ENCODE results near the gene CRYBG2. TPM values are rescaled to one million over a fixed set of nuclear protein-coding genes. Genes with fewer than 3 reads are reported as not detected.
"Not testable (repeated sequence)": the region's sequence is repeated elsewhere in the genome, so short reads cannot be mapped to it uniquely, and the experiment has no call there.

CRYBG2 gene
- total and polyA plus RNA-seq, 4 donors, result 0.30 to 2.3 (median 1.3) TPM

DNA sequence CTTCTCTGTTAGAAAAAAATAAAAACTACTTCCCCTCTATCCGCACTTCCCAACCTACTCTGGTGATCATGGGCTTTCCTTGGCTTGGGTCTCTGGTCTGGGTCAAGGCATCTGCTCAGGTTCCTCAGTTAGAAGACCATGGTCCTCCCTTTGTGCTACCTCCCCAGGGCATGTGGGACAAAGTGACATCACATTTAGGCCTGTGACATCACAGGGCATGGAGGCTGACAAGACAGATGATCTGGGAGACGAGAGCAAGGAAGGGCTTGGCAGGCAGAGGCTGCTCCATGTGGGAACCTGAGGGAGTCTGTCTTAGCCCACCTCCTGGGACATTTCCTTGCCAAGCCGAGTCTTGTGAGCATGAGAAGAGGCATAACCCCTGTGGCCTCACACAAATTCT lies 18.7 kb upstream of the CRYBG2 start, which contains the start of gene ZNF683:
TSS of gene ZNF683 (minus strand) at position 140 of the 400 bp plus-strand sequence. CDS start 4,179 bp downstream, outside the sequence.
- H3K27ac ChIP-seq (ENCODE audit: low read depth, low read length); H3K4me1 ChIP-seq (ENCODE audit: control insufficient read depth, insufficient read depth, low read length); H3K9me3 ChIP-seq (ENCODE audit: control insufficient read depth, insufficient read depth, low read length); H3K36me3 ChIP-seq (ENCODE audit: control insufficient read depth, insufficient read depth, low read length); H3K4me3 ChIP-seq (ENCODE audit: low read depth, low read length); DNase-seq (ENCODE audit: low read depth in 4 of 6, low spot score in 6 of 6); H3K27me3 ChIP-seq (ENCODE audit: control insufficient read depth, insufficient read depth, low read length): not testable (repeated sequence)
- WGBS (ENCODE audit: insufficient coverage), result 61% methylated on average over 3 of the region's 3 CpGs

DNA sequence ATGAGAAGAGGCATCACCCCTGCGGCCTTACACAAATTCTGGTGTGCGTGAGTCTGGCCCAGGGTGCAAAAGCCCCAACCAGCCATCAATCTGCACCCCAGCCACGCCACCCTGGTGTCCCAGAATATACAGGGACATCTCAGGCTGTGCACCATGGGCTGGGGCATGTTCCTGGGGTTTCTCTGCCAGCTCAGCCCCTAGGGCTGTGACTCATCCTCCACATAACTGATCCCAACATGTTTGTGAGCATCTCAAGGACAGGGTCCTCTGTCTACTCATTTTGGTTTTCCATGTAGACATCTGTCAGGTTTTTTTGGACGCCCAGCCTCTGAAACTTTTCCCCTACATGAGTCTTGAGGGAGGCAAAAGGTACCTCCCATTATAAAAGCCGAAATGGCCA lies 18.1 kb upstream of the CRYBG2 start:
- DNase-seq (ENCODE audit: low read depth in 4 of 6, low spot score in 6 of 6), result no peak
- no peak overlapping the region for H3K4me3 ChIP-seq (ENCODE audit: low read depth, low read length)
- WGBS (ENCODE audit: insufficient coverage), result 83% methylated on average over 2 of the region's 5 CpGs
- no peaks in the 10 kb centered on the region for H3K4me1 ChIP-seq (ENCODE audit: control insufficient read depth, insufficient read depth, low read length)
- no peaks in the 10 kb centered on the region for H3K27me3 ChIP-seq (ENCODE audit: control insufficient read depth, insufficient read depth, low read length)
- H3K36me3 ChIP-seq (ENCODE audit: control insufficient read depth, insufficient read depth, low read length), result no peaks in the 10 kb centered on the region
- no peaks in the 10 kb centered on the region for H3K9me3 ChIP-seq (ENCODE audit: control insufficient read depth, insufficient read depth, low read length)
- no peak overlapping the region for H3K27ac ChIP-seq (ENCODE audit: low read depth, low read length)

DNA sequence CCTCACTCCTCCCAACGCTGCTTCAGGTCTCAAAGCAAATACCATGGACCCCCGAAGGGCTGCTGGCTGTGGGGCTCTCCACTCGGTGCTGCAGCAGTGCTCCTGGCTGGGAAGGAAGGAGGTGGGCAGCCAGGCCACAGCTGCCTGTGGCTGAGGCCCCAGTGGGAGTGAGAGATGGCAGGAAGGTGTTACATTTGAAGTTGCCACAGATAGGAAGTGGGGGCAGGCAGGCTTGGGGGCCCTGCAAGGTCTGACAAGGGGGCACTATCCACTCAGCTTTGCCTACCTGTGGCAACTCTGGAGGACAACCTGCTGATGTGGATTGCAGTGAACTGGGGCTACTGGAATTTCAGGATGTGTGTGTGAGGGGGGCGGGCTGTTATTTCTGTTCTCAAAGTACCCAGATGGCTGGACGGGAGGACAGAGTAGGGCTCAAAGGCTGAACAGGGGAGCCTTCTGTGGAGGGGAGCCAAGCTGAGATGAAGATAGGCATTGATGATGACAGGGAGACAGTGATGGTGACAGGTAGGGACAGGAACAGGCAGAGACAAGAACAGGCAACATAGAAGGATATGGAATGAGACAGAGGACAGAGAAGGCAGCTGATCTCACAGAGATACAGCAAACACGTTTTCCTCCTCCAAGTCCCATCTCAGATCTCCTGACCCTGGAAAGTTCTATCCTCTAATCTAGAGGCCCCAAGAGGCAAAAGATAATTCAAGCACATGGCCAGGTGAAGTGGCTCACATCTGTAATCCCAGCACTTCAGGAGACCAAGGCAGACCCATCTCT lies 16.9 kb upstream of the CRYBG2 start:
- H3K27ac ChIP-seq (ENCODE audit: low read depth, low read length), result no peak overlapping the region
- no peaks in the 10 kb centered on the region for H3K27me3 ChIP-seq (ENCODE audit: control insufficient read depth, insufficient read depth, low read length)
- H3K9me3 ChIP-seq (ENCODE audit: control insufficient read depth, insufficient read depth, low read length), result no peaks in the 10 kb centered on the region
- 65% methylated on average over 5 of the region's 6 CpGs for WGBS (ENCODE audit: insufficient coverage)
- H3K4me1 ChIP-seq (ENCODE audit: control insufficient read depth, insufficient read depth, low read length), result no peaks in the 10 kb centered on the region
- H3K4me3 ChIP-seq (ENCODE audit: low read depth, low read length), result no peak overlapping the region
- no peak for DNase-seq (ENCODE audit: low read depth in 4 of 6, low spot score in 6 of 6)
- H3K36me3 ChIP-seq (ENCODE audit: control insufficient read depth, insufficient read depth, low read length), result no peaks in the 10 kb centered on the region

DNA sequence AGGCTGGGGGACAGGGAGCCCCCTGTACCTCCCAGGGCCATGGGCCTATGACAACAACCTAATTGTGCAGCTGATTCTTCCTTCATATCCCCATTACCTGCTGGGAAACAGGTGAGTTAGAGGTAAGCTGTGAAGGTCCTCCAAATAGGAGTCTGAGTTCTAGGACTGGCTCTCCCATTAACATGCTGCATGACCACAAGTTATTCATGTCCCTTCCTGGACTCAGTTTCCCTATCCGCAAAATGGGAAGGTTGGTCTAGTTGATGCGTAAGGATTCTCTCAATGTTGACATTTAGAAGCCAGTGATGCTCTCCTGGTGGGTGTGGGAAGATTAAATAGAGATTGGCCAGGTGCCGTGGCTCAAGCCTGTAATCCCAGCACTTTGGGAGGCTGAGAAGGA lies 14.6 kb upstream of the CRYBG2 start:
- H3K4me1 ChIP-seq (ENCODE audit: control insufficient read depth, insufficient read depth, low read length), result peaks cover 9% of the 10 kb centered on the region
- DNase-seq (ENCODE audit: low read depth in 4 of 6, low spot score in 6 of 6), result no peak
- WGBS (ENCODE audit: insufficient coverage), result 100% methylated on average over 1 of the region's 3 CpGs

DNA sequence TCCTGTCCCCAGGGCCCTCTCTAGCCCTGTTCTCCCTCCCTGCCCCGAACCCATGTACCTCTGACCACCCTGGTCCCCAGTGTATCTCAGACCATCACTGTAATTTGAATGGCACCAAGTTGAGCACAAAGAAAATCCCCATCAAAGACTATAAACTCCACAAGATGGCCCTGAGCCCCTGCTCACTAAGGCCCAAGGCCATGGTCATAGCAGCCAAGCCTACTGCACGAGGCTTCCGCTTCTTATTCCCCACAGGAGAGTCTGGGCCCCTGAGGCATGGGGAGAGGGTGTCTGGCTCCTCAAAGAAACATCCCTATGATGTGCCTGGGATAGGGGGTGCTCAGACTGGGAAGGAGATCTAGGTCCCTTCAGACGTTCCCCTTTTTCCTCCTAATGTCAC lies 14.1 kb upstream of the CRYBG2 start:
- Histone ChIP-seq H3K27me3 (ENCODE audit: control insufficient read depth, insufficient read depth, low read length) (peaks cover 9% of the 10 kb centered on the region), H3K27ac (ENCODE audit: low read depth, low read length) (no peak overlapping the region), H3K9me3 (ENCODE audit: control insufficient read depth, insufficient read depth, low read length) (no peaks in the 10 kb centered on the region), H3K4me1 (ENCODE audit: control insufficient read depth, insufficient read depth, low read length) (peaks cover 9% of the 10 kb centered on the region), H3K4me3 (ENCODE audit: low read depth, low read length) (no peak overlapping the region), H3K36me3 (ENCODE audit: control insufficient read depth, insufficient read depth, low read length) (no peaks in the 10 kb centered on the region)
- DNase-seq (ENCODE audit: low read depth in 4 of 6, low spot score in 6 of 6), result no peak
- 91% methylated on average over 1 of the region's 4 CpGs for WGBS (ENCODE audit: insufficient coverage)

More for the DNA sequence above, 14.6 kb upstream of the CRYBG2 start:
- no peak overlapping the region for H3K27ac ChIP-seq (ENCODE audit: low read depth, low read length)
- no peaks in the 10 kb centered on the region for H3K36me3 ChIP-seq (ENCODE audit: control insufficient read depth, insufficient read depth, low read length)
- H3K9me3 ChIP-seq (ENCODE audit: control insufficient read depth, insufficient read depth, low read length), result no peaks in the 10 kb centered on the region
- peaks cover 6% of the 10 kb centered on the region for H3K27me3 ChIP-seq (ENCODE audit: control insufficient read depth, insufficient read depth, low read length)
- no peak overlapping the region for H3K4me3 ChIP-seq (ENCODE audit: low read depth, low read length)

DNA sequence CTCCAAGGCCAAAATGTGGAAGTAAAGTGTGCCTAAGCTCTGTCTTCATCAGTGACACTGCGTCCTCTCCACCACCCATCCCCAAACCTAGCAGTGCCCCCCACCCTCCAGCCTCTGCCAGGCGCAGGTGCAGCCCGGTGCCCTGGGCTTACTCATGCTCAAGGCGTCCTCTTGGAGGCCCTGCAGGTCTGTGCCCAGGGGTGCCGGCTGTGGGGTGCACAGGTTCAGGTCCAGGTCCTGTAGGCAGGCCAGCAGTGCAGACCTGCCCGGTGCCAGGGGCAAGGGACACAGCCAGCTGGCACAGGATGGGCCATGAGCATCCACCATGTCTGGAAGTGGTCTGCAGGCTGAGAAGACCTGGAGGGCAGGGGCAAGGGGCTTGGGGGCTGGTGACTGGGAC lies 13.5 kb upstream of the CRYBG2 start:
- DNase-seq (ENCODE audit: low read depth in 4 of 6, low spot score in 6 of 6), result no peak
- Histone ChIP-seq H3K9me3 (ENCODE audit: control insufficient read depth, insufficient read depth, low read length) (no peaks in the 10 kb centered on the region), H3K4me1 (ENCODE audit: control insufficient read depth, insufficient read depth, low read length) (peaks cover 9% of the 10 kb centered on the region), H3K4me3 (ENCODE audit: low read depth, low read length) (no peak overlapping the region), H3K27me3 (ENCODE audit: control insufficient read depth, insufficient read depth, low read length) (peaks cover 13% of the 10 kb centered on the region), H3K36me3 (ENCODE audit: control insufficient read depth, insufficient read depth, low read length) (no peaks in the 10 kb centered on the region), H3K27ac (ENCODE audit: low read depth, low read length) (no peak overlapping the region)
- WGBS (ENCODE audit: insufficient coverage), result 92% methylated on average over 6 of the region's 6 CpGs

DNA sequence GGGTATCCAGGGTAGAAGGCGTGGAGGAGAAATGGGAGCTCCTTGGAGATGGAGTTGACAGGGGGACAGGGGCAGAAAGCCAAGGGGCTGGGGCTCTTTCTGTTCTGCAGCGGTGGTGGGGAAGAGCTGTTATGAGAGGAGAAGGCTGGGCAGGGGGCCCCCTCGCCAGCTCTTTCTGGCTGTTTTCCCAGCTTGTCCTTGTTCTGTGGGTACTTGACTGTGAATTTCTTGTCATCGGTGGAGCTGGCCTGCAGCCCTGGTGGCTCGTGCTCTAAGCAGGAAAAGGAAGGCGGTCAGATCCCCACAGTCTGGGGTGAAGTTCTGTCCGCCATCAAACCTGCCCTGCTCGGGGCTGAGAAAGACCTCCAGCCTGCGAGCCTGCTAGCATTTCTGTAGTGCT lies 11.0 kb upstream of the CRYBG2 start:
- 34% methylated on average over 9 of the region's 9 CpGs for WGBS (ENCODE audit: insufficient coverage)
- H3K36me3 ChIP-seq (ENCODE audit: control insufficient read depth, insufficient read depth, low read length), result no peaks in the 10 kb centered on the region
- no peak overlapping the region for H3K4me3 ChIP-seq (ENCODE audit: low read depth, low read length)
- H3K9me3 ChIP-seq (ENCODE audit: control insufficient read depth, insufficient read depth, low read length), result no peaks in the 10 kb centered on the region
- peaks cover 22% of the 10 kb centered on the region for H3K4me1 ChIP-seq (ENCODE audit: control insufficient read depth, insufficient read depth, low read length)
- DNase-seq (ENCODE audit: low read depth in 4 of 6, low spot score in 6 of 6), result peak in 5 of 6 donors; percentile 20 to 73 (median 42)
- H3K27me3 ChIP-seq (ENCODE audit: control insufficient read depth, insufficient read depth, low read length), result peaks cover 30% of the 10 kb centered on the region
- no peak overlapping the region for H3K27ac ChIP-seq (ENCODE audit: low read depth, low read length)

DNA sequence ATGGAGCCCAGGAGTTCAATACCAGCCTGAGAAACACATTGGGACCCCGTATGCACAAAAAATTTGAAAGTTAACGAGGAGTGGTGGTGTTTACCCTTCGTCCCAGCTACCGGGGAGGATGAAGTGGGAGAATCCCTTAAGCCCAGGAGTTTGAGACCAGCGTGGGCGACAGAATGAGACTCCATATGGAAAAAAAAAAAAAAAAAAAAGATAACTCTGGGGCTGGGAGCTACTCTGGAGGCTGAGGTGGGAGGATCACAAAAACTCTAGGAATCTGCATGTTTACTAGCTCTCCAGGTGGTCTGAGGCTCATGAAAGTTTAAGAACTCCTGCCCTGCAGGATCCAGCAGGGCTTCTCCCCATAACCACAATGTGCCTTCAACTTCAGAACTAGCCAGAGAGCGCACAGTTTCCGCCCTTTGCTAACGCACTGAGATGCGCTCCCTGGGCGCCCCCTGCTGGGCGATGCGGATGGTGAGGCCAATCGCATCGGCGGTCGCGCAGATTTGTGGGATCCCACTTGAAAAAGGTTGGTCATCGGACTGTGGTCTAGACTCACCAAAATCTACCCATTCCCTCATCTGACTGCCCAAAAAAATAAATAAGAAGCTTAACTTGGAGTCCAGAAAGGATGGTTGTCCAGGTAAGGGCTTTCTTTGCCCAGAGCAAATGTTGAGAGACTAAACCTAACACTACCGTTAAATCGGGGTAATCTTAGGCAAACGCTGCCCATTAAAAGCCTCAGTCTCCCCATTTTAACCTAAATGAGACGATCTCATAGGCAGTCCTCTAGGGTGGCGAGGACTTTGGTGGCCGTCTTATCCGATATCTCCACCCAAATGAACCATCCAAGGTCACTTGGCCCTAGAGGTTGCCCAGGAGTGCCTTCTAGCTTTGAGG lies 9.9 kb upstream of the CRYBG2 start:
- 29% methylated on average over 13 of the region's 26 CpGs for WGBS (ENCODE audit: insufficient coverage)
- H3K36me3 ChIP-seq (ENCODE audit: control insufficient read depth, insufficient read depth, low read length), result no peaks in the 10 kb centered on the region
- peaks cover 40% of the 10 kb centered on the region for H3K27me3 ChIP-seq (ENCODE audit: control insufficient read depth, insufficient read depth, low read length)
- no peak overlapping the region for H3K4me3 ChIP-seq (ENCODE audit: low read depth, low read length)
- no peaks in the 10 kb centered on the region for H3K9me3 ChIP-seq (ENCODE audit: control insufficient read depth, insufficient read depth, low read length)
- no peak overlapping the region for H3K27ac ChIP-seq (ENCODE audit: low read depth, low read length)
- H3K4me1 ChIP-seq (ENCODE audit: control insufficient read depth, insufficient read depth, low read length), result peaks cover 27% of the 10 kb centered on the region
- DNase-seq (ENCODE audit: low read depth in 4 of 6, low spot score in 6 of 6), result peak in 3 of 6 donors; percentile 6 to 76 (median 64)

DNA sequence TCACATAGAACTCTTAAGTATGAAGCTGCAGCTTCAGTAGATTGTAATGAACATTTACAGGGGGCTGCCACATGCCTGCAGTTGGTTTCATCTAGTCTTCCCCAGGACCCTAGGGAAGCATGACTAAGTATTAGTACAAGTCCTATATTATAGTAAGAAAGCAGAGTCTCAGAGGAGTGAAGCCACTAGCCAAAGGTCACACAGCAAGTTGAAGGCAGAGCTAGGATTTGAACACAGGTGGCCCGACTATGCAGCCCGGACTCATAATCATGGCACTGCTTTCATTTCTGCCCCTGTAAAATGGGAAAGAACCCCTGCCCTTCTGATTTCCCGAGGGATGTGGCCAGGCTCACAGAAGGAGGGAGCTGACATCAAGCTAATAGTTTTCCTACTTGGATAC lies 8.4 kb upstream of the CRYBG2 start:
- peaks cover 50% of the 10 kb centered on the region for H3K27me3 ChIP-seq (ENCODE audit: control insufficient read depth, insufficient read depth, low read length)
- whole genome bisulfite sequencing (ENCODE audit: insufficient coverage), result 95% methylated on average over 2 of the region's 3 CpGs

More for the DNA sequence above, 8.4 kb upstream of the CRYBG2 start:
- no peaks in the 10 kb centered on the region for H3K9me3 ChIP-seq (ENCODE audit: control insufficient read depth, insufficient read depth, low read length)
- H3K4me3 ChIP-seq (ENCODE audit: low read depth, low read length), result no peak overlapping the region
- H3K4me1 ChIP-seq (ENCODE audit: control insufficient read depth, insufficient read depth, low read length), result peaks cover 27% of the 10 kb centered on the region
- no peaks in the 10 kb centered on the region for H3K36me3 ChIP-seq (ENCODE audit: control insufficient read depth, insufficient read depth, low read length)
- H3K27ac ChIP-seq (ENCODE audit: low read depth, low read length), result no peak overlapping the region
- DNase-seq (ENCODE audit: low read depth in 4 of 6, low spot score in 6 of 6), result no peak

Data from spinal cord (tissue), 10 donors.